IMR-90 (cell line): ENCODE measurements around the gene E4F1. TPM values are rescaled to one million over a fixed set of nuclear protein-coding genes. Genes with fewer than 3 reads are reported as not detected.
A peak's percentile ranks its signal among the peaks of the same experiment; 100 is the strongest.

ENCODE experiments used
- ATAC-seq: fragments of 200-7000 bp; cut with Tn5 transposase; 2 replicates; pipeline ENCODE4 v1.9.1; 2020; ENCODE audit warnings: low read depth, mild to moderate bottlenecking, moderate library complexity
- BruUV-seq: library from RNA; stranded (reverse); fragments of 400-500 nt; replicated peaks from 2 replicates; lab custom pipeline; 2021; lab: Mats Ljungman, UMichigan
- CTCF ChIA-PET: fragments of 300-600 bp; formaldehyde crosslinking; extraction: SDS; loops from one replicate; lab custom pipeline; 2021; ENCODE audit warnings: antibody characterized with exemption; lab: Yijun Ruan, JAX
- POLR2A ChIA-PET: fragments of 300-600 bp; sonication (Branson Sonifier 250); formaldehyde crosslinking; loops from one replicate; lab custom pipeline; 2022; ENCODE audit warnings: antibody characterized with exemption; ENCODE audit not compliant: unreplicated experiment; lab: Charles Lee
- DNase-seq: peaks from one replicate; pipeline ENCODE4 v3.0.0; 2013
- H2AFZ ChIP-seq: replicated peaks from 2 replicates; pipeline ENCODE3; 2013; ENCODE audit warnings: low read length, mild to moderate bottlenecking; ENCODE audit not compliant: poor library complexity
- H2AK5ac ChIP-seq: 2 replicates; pipeline ENCODE4 v1.6.1; 2013; ENCODE audit warnings: low read depth, low read length, inconsistent platforms
- H2AK9ac ChIP-seq: replicated peaks from 2 replicates; pipeline ENCODE3; 2013; ENCODE audit warnings: mild to moderate bottlenecking, low read depth, low read length, moderate library complexity; ENCODE audit not compliant: poor library complexity
- H2BK120ac ChIP-seq: 2 replicates; pipeline ENCODE4 v1.6.1; 2013; ENCODE audit warnings: low read depth, low read length, inconsistent platforms
- H2BK15ac ChIP-seq: 3 replicates; pipeline ENCODE4 v1.6.1; 2013; ENCODE audit warnings: low read depth, low read length, inconsistent platforms
- H2BK20ac ChIP-seq: 2 replicates; pipeline ENCODE4 v1.6.1; 2013; ENCODE audit warnings: low read depth, mild to moderate bottlenecking, inconsistent platforms, low read length, moderate library complexity
- H2BK5ac ChIP-seq: 2 replicates; pipeline ENCODE4 v1.6.1; 2013; ENCODE audit warnings: mild to moderate bottlenecking, low read depth, low read length, inconsistent platforms; ENCODE audit not compliant: poor library complexity, severe bottlenecking
- H3K14ac ChIP-seq: replicated peaks from 2 replicates; pipeline ENCODE4 v1.6.1; 2013; ENCODE audit warnings: low read depth, low read length, inconsistent platforms
- H3K18ac ChIP-seq: 2 replicates; pipeline ENCODE4 v1.6.1; 2013; ENCODE audit warnings: low read depth, low read length, control low read depth
- H3K23ac ChIP-seq: 2 replicates; pipeline ENCODE4 v1.6.1; 2013; ENCODE audit warnings: low read depth, low read length, inconsistent platforms
- H3K27ac ChIP-seq: 2 replicates; pipeline ENCODE4 v1.5.1; 2013; ENCODE audit warnings: mild to moderate bottlenecking, control low read depth, low read length; ENCODE audit not compliant: insufficient read depth
- H3K27me3 ChIP-seq: 2 replicates; pipeline ENCODE4 v1.6.1; 2013; ENCODE audit warnings: low read length; ENCODE audit not compliant: control insufficient read depth, insufficient read depth
- H3K36me3 ChIP-seq: 2 replicates; pipeline ENCODE4 v1.6.1; 2013; ENCODE audit warnings: low read length, mixed read lengths; ENCODE audit not compliant: control insufficient read depth, insufficient read depth
- H3K4ac ChIP-seq: 2 replicates; pipeline ENCODE4 v1.6.1; 2013; ENCODE audit warnings: low read depth, low read length, inconsistent platforms
- H3K4me1 ChIP-seq: 2 replicates; pipeline ENCODE4 v1.6.1; 2013; ENCODE audit warnings: low read length, mixed read lengths; ENCODE audit not compliant: control insufficient read depth, insufficient read depth
- H3K4me2 ChIP-seq: 2 replicates; pipeline ENCODE4 v1.6.1; 2013; ENCODE audit warnings: low read depth, mild to moderate bottlenecking, control low read depth, low read length, moderate library complexity
- H3K4me3 ChIP-seq: 2 replicates; pipeline ENCODE4 v1.5.1; 2013; ENCODE audit warnings: low read depth, mild to moderate bottlenecking, control low read depth, low read length, moderate library complexity; ENCODE audit not compliant: insufficient read depth
- H3K56ac ChIP-seq: 2 replicates; pipeline ENCODE4 v1.6.1; 2013; ENCODE audit warnings: low read length, inconsistent platforms; ENCODE audit not compliant: insufficient read depth; ENCODE audit errors: extremely low read depth
- H3K79me1 ChIP-seq, 2 experiments: 2 replicates each; pipeline ENCODE4 v1.6.1; 2013; ENCODE audit warnings: low read length in 2 of 2, inconsistent platforms in 1 of 2, low read depth in 1 of 2
- H3K9ac ChIP-seq: 2 replicates; pipeline ENCODE4 v1.6.1; 2013; ENCODE audit warnings: low read depth, low read length, control low read depth
- H3K9me1 ChIP-seq: 2 replicates; pipeline ENCODE4 v1.6.1; 2013; ENCODE audit warnings: low read length, inconsistent platforms; ENCODE audit not compliant: insufficient read depth
- H3K9me3 ChIP-seq: 2 replicates; pipeline ENCODE4 v1.6.1; 2013; ENCODE audit warnings: low read length; ENCODE audit not compliant: control insufficient read depth, insufficient read depth
- H4K20me1 ChIP-seq: 2 replicates; pipeline ENCODE4 v1.6.1; 2013; ENCODE audit warnings: low read length, inconsistent platforms; ENCODE audit not compliant: insufficient read depth
- H4K5ac ChIP-seq: 2 replicates; pipeline ENCODE4 v1.6.1; 2013; ENCODE audit warnings: mild to moderate bottlenecking, low read depth, low read length, control low read depth
- H4K8ac ChIP-seq, 2 experiments: 2 replicates each; pipeline ENCODE4 v1.6.1; 2013; ENCODE audit warnings: low read depth in 2 of 2, low read length in 2 of 2, control low read depth in 1 of 2, inconsistent platforms in 1 of 2
- H4K91ac ChIP-seq: 2 replicates; pipeline ENCODE4 v1.6.1; 2013; ENCODE audit warnings: low read depth, low read length, inconsistent platforms; ENCODE audit not compliant: insufficient read depth
- BHLHE40 ChIP-seq: fragments of 150-350 bp; IDR thresholded peaks from 2 replicates; pipeline ENCODE4 v1.6.1; 2016; ENCODE audit warnings: mild to moderate bottlenecking, low read depth, low read length
- CEBPB ChIP-seq: IDR thresholded peaks from 2 replicates; pipeline ENCODE4 v1.6.1; 2012; ENCODE audit warnings: low read depth, low read length, improper control_type of control experiment
- CHD1 ChIP-seq: IDR thresholded peaks from 2 replicates; pipeline ENCODE4 v1.6.1; 2012; ENCODE audit warnings: low read depth, low read length, improper control_type of control experiment
- FOS ChIP-seq: fragments of 150-350 bp; IDR thresholded peaks from 2 replicates; pipeline ENCODE4 v1.6.1; 2016; ENCODE audit warnings: low read depth, low read length
- MAFK ChIP-seq: IDR thresholded peaks from 2 replicates; pipeline ENCODE4 v1.6.1; 2012; ENCODE audit warnings: low read depth, low read length, improper control_type of control experiment
- MXI1 ChIP-seq: IDR thresholded peaks from 2 replicates; pipeline ENCODE4 v1.6.1; 2012; ENCODE audit warnings: low read depth, mild to moderate bottlenecking, low read length, moderate library complexity, borderline replicate concordance
- NFE2L2 ChIP-seq: fragments of 150-350 bp; IDR thresholded peaks from 2 replicates; pipeline ENCODE4 v1.6.1; 2016; ENCODE audit warnings: low read depth, mild to moderate bottlenecking, low read length
- POLR2A ChIP-seq: IDR thresholded peaks from 2 replicates; pipeline ENCODE4 v1.6.1; 2012; ENCODE audit warnings: mild to moderate bottlenecking, low read depth, low read length
- RAD21 ChIP-seq: IDR thresholded peaks from 2 replicates; pipeline ENCODE4 v1.6.1; 2012; ENCODE audit warnings: low read length, improper control_type of control experiment
- RCOR1 ChIP-seq: IDR thresholded peaks from 2 replicates; pipeline ENCODE4 v1.6.1; 2012; ENCODE audit warnings: mild to moderate bottlenecking, low read length, improper control_type of control experiment; ENCODE audit not compliant: insufficient replicate concordance
- RFX5 ChIP-seq: IDR thresholded peaks from 2 replicates; pipeline ENCODE4 v1.8.0; 2012; ENCODE audit warnings: low read depth, mild to moderate bottlenecking, low read length, moderate library complexity
- SMC3 ChIP-seq: fragments of 150-350 bp; IDR thresholded peaks from 2 replicates; pipeline ENCODE4 v1.6.1; 2016; ENCODE audit warnings: low read depth, mild to moderate bottlenecking, antibody characterized with exemption, low read length, moderate library complexity
- WGBS, 2 experiments: methylation state at CpG; one replicate each; pipeline versions ENCODE4 v1.1.5 to v1.1.7; 2013; ENCODE audit warnings: missing lambda C conversion rate in 2 of 2; ENCODE audit not compliant: insufficient read length in 1 of 2; ENCODE audit errors: extremely low coverage in 2 of 2; 5-methylcytosine and 5-hydroxymethylcytosine counted together
- dilution Hi-C: fragments of 300-500 bp; cut with HindIII; formaldehyde crosslinking; loops from one replicate; pipeline ENCODE4 v1.14.3; 2018; ENCODE audit warnings: low sequenced_read_pairs; ENCODE audit not compliant: unreplicated experiment
- in situ Hi-C: fragments of 300-500 bp; cut with MboI; formaldehyde crosslinking; loops from 3 replicates; pipeline ENCODE4 v1.14.3; 2019; ENCODE audit warnings: low sequenced_read_pairs, inconsistent platforms, mixed read lengths
- intact Hi-C: fragments of 100-400 bp; cut with micrococcal nuclease; formaldehyde crosslinking; loops from 2 replicates; pipeline ENCODE4 v1.10.0; 2022
- polyA plus RNA-seq, 3 experiments: library from polyadenylated mRNA; depleted of rRNA; stranded (reverse); fragments of >200 nt; gene quantifications; 2 replicates each; pipeline ENCODE4 v1.2.3, GENCODE V29; 2012; ENCODE audit warnings: low replicate concordance in 1 of 3
- total RNA-seq: library from RNA; depleted of rRNA; stranded (reverse); fragments of >200 nt; gene quantifications from 2 replicates; pipeline ENCODE4 v1.2.3, GENCODE V29; 2012
- TF ChIP-seq, protein P1 (sequence below): fragments of 150-350 bp; IDR thresholded peaks from 2 replicates; pipeline ENCODE4 v1.6.1; 2017; ENCODE audit warnings: mild to moderate bottlenecking, antibody characterized with exemption, low read length, low read depth
- TF ChIP-seq, protein P2 (sequence below): fragments of 150-350 bp; IDR thresholded peaks from 2 replicates; pipeline ENCODE4 v1.6.1; 2016; ENCODE audit warnings: low read depth, mild to moderate bottlenecking, low read length, moderate library complexity, borderline replicate concordance
- TF ChIP-seq, protein P3 (sequence below): conservative IDR thresholded peaks from 2 replicates; pipeline ENCODE4 v1.5.1; 2012; ENCODE audit warnings: mild to moderate bottlenecking, low read depth, low read length, improper control_type of control experiment

E4F1 gene
- total and polyA plus RNA-seq, 2 of the 4 experiments (the other 2 are of a cell fraction): 13.1 to 33.0 TPM

DNA sequence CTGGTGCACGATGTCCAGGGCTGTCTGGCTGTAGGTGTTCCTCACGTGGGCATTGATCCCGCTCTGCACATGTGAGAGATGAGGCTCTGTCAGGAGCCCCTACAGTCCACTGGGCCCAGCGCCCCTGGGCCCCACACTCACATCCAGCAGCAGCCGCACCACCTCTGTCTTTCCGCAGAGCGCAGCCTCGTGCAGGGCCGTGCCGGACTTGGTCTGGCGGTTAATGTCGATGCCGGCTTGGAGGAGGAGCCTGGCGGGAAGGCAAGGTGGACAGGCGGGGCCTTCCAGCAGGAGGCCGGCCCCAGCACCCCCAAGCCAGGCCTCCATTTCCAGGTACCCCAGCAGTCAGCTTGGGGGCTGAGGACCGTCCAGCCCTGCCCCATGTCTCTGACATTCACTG is 36.2 kb upstream of the E4F1 start:
- in situ Hi-C loops (no loop called here), intact Hi-C loops (no loop called here), dilution Hi-C loops (no loop called here)
- Histone ChIP-seq H3K23ac (no peak overlapping the region), H4K20me1 (peaks cover 4% of the 10 kb centered on the region; the same call in 1 of the 2 replicates), H4K8ac (no peak overlapping the region), H2BK120ac (no peak overlapping the region), H3K56ac (no peak overlapping the region), H3K14ac (no peak overlapping the region), H2BK5ac (no peak overlapping the region), H3K4me1 (no peaks in the 10 kb centered on the region), H2BK20ac (no peak overlapping the region), H3K9me3 (no peaks in the 10 kb centered on the region), H3K9me1 (peaks cover 3% of the 10 kb centered on the region; the same call in 1 of the 2 replicates), H3K4me2 (no peak overlapping the region), H4K91ac (no peak overlapping the region), H2AFZ (no peak overlapping the region), H3K27me3 (no peaks in the 10 kb centered on the region; the same call in 1 of the 2 replicates), H3K9ac (no peak overlapping the region), H2AK5ac (no peak overlapping the region), H3K18ac (no peak overlapping the region), H3K4ac (no peak overlapping the region), H3K4me3 (no peak overlapping the region), H3K27ac (no peak overlapping the region), H4K5ac (no peak overlapping the region), H3K36me3 (no peaks in the 10 kb centered on the region), H2AK9ac (peak overlapping the region; percentile 24), H3K79me1 (no peaks in the 10 kb centered on the region), H2BK15ac (no peak overlapping the region)
- TF ChIP-seq MAFK (no peak), NFE2L2 (no peak), CEBPB (no peak), BHLHE40 (no peak), POLR2A (no peak), CHD1 (no peak), RCOR1 (no peak), FOS (no peak), MXI1 (no peak), RFX5 (no peak), RAD21 (no peak), SMC3 (no peak)
- TF ChIP-seq, protein P1, sequence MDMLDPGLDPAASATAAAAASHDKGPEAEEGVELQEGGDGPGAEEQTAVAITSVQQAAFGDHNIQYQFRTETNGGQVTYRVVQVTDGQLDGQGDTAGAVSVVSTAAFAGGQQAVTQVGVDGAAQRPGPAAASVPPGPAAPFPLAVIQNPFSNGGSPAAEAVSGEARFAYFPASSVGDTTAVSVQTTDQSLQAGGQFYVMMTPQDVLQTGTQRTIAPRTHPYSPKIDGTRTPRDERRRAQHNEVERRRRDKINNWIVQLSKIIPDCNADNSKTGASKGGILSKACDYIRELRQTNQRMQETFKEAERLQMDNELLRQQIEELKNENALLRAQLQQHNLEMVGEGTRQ: no peak
- TF ChIP-seq, protein P2, sequence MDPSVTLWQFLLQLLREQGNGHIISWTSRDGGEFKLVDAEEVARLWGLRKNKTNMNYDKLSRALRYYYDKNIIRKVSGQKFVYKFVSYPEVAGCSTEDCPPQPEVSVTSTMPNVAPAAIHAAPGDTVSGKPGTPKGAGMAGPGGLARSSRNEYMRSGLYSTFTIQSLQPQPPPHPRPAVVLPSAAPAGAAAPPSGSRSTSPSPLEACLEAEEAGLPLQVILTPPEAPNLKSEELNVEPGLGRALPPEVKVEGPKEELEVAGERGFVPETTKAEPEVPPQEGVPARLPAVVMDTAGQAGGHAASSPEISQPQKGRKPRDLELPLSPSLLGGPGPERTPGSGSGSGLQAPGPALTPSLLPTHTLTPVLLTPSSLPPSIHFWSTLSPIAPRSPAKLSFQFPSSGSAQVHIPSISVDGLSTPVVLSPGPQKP: no peak
- TF ChIP-seq, protein P3, sequence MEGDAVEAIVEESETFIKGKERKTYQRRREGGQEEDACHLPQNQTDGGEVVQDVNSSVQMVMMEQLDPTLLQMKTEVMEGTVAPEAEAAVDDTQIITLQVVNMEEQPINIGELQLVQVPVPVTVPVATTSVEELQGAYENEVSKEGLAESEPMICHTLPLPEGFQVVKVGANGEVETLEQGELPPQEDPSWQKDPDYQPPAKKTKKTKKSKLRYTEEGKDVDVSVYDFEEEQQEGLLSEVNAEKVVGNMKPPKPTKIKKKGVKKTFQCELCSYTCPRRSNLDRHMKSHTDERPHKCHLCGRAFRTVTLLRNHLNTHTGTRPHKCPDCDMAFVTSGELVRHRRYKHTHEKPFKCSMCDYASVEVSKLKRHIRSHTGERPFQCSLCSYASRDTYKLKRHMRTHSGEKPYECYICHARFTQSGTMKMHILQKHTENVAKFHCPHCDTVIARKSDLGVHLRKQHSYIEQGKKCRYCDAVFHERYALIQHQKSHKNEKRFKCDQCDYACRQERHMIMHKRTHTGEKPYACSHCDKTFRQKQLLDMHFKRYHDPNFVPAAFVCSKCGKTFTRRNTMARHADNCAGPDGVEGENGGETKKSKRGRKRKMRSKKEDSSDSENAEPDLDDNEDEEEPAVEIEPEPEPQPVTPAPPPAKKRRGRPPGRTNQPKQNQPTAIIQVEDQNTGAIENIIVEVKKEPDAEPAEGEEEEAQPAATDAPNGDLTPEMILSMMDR: no peak
- DNase-seq (no peak), ATAC-seq (no peak)
- CTCF ChIA-PET: no interaction called here
- 69% methylated on average over 13 of the region's 17 CpGs; no CpG with 5 or more reads in 1 of the 2 experiments for WGBS, 2 experiments
- no TSS peak for BruUV-seq
- POLR2A ChIA-PET: no interaction called here
